PC-3 (cell line): ENCODE results near the gene CRYGS. TPM values are rescaled to one million over a fixed set of nuclear protein-coding genes. Genes with fewer than 3 reads are reported as not detected.

ENCODE experiments used
- ATAC-seq: fragments of 200-7000 bp; cut with Tn5 transposase; 2 replicates; pipeline ENCODE4 v1.9.1; 2020; ENCODE audit warnings: mild to moderate bottlenecking, moderate library complexity
- BruUV-seq: library from RNA; stranded (reverse); fragments of 400-500 nt; replicated peaks from 2 replicates; lab custom pipeline; 2021; lab: Mats Ljungman, UMichigan
- CTCF ChIA-PET: fragments of 300-600 bp; sonication (Branson Sonifier 250); formaldehyde crosslinking; loops from one replicate; lab custom pipeline; 2022; ENCODE audit warnings: antibody characterized with exemption; lab: Charles Lee
- POLR2A ChIA-PET: fragments of 300-600 bp; sonication (Branson Sonifier 250); formaldehyde crosslinking; loops from one replicate; lab custom pipeline; 2022; ENCODE audit warnings: antibody characterized with exemption; ENCODE audit not compliant: unreplicated experiment; lab: Charles Lee
- DNase-seq: peaks from one replicate; pipeline ENCODE4 v3.0.0-alpha.2; 2015
- H2AFZ ChIP-seq: fragments of 300-600 bp; sonication (generic); 2 replicates; pipeline ENCODE4 v1.6.0; 2016; ENCODE audit warnings: antibody characterized with exemption, low read length
- H3F3A ChIP-seq: fragments of 300-600 bp; sonication (generic); one replicate; pipeline ENCODE4 v1.6.0; 2017; ENCODE audit warnings: antibody characterized with exemption, low read length, control low read depth, mild to moderate bottlenecking; ENCODE audit not compliant: unreplicated experiment
- H3K27ac ChIP-seq: fragments of 300-600 bp; sonication (generic); 2 replicates; pipeline ENCODE4 v1.5.1; 2016; ENCODE audit warnings: mild to moderate bottlenecking, low read length
- H3K27me3 ChIP-seq: fragments of 300-600 bp; sonication (generic); 2 replicates; pipeline ENCODE4 v1.6.1; 2016; ENCODE audit warnings: low read length, mixed read lengths
- H3K36me3 ChIP-seq: fragments of 300-600 bp; sonication (generic); 2 replicates; pipeline ENCODE4 v1.6.1; 2016; ENCODE audit warnings: low read depth, mixed run types, low read length, mixed read lengths
- H3K4me1 ChIP-seq: fragments of 300-600 bp; sonication (generic); 2 replicates; pipeline ENCODE4 v1.5.1; 2016; ENCODE audit warnings: low read length; ENCODE audit not compliant: insufficient read depth
- H3K4me2 ChIP-seq: fragments of 300-600 bp; sonication (generic); 2 replicates; pipeline ENCODE4 v1.6.0; 2016; ENCODE audit warnings: low read length
- H3K4me3 ChIP-seq: fragments of 300-600 bp; sonication (generic); 2 replicates; pipeline ENCODE4 v1.5.1; 2016; ENCODE audit warnings: mild to moderate bottlenecking, low read length, mixed read lengths
- H3K79me2 ChIP-seq: fragments of 300-600 bp; sonication (generic); 2 replicates; pipeline ENCODE4 v1.6.1; 2017; ENCODE audit warnings: low read length, mixed read lengths
- H3K9ac ChIP-seq: fragments of 300-600 bp; sonication (generic); 2 replicates; pipeline ENCODE4 v1.6.0; 2016; ENCODE audit warnings: mild to moderate bottlenecking, low read length
- H3K9me2 ChIP-seq: fragments of 300-600 bp; sonication (generic); replicated peaks from 2 replicates; pipeline ENCODE4 v1.6.1; 2016; ENCODE audit warnings: mixed run types, low read length, mixed read lengths
- H3K9me3 ChIP-seq: fragments of 300-600 bp; sonication (generic); 2 replicates; pipeline ENCODE4 v1.6.1; 2016; ENCODE audit warnings: low read length, mixed read lengths
- H4K20me1 ChIP-seq: fragments of 300-600 bp; sonication (generic); 2 replicates; pipeline ENCODE4 v1.6.1; 2016; ENCODE audit warnings: low read length, mixed read lengths
- CTCF ChIP-seq: fragments of 300-600 bp; sonication (generic); conservative IDR thresholded peaks from 2 replicates; pipeline ENCODE4 v1.5.1; 2017; ENCODE audit warnings: antibody characterized with exemption, low read depth, mild to moderate bottlenecking, low read length
- EZH2 ChIP-seq: fragments of 300-600 bp; sonication (generic); IDR thresholded peaks from one replicate; pipeline ENCODE4 v1.6.1; 2017; ENCODE audit warnings: antibody characterized with exemption, mild to moderate bottlenecking, low read length; ENCODE audit not compliant: unreplicated experiment
- EZH2phosphoT487 ChIP-seq: fragments of 300-600 bp; sonication (generic); IDR thresholded peaks from 2 replicates; pipeline ENCODE4 v1.6.1; 2018; ENCODE audit warnings: mild to moderate bottlenecking, antibody characterized with exemption, low read length, borderline replicate concordance
- intact Hi-C: fragments of 100-400 bp; cut with micrococcal nuclease; formaldehyde crosslinking; loops from 2 replicates; pipeline ENCODE4 v1.9.0; 2023
- total RNA-seq: library from RNA; depleted of rRNA; stranded (reverse); fragments of >200 nt; gene quantifications from 2 replicates; pipeline ENCODE4 v1.2.3, GENCODE V29; 2014

The CRYGS gene
- total RNA-seq, 1 experiment from 2014 or later: 3.4 TPM

GRCh38 chr3:186590580-186591295 is 46.6 kb upstream of the CRYGS start:
- DNase-seq (no peak), ATAC-seq (no peak)
- intact Hi-C loops: no loop called here
- Histone ChIP-seq H3K9me2 (no peaks in the 10 kb centered on the region), H3K4me2 (no peak overlapping the region), H4K20me1 (no peaks in the 10 kb centered on the region), H2AFZ (no peak overlapping the region), H3K4me3 (no peak overlapping the region), H3K27ac (no peak overlapping the region), H3K27me3 (no peaks in the 10 kb centered on the region), H3K36me3 (peaks cover 5% of the 10 kb centered on the region), H3K9ac (no peak overlapping the region), H3K79me2 (no peaks in the 10 kb centered on the region), H3K4me1 (peaks cover 24% of the 10 kb centered on the region), H3F3A (no peaks in the 10 kb centered on the region), H3K9me3 (no peaks in the 10 kb centered on the region)
- TF ChIP-seq EZH2phosphoT487 (no peak), EZH2 (no peak), CTCF (no peak)
- ChIA-PET CTCF (interaction anchor here (0.7 kb wide), 1 partner anchor 13 kb away, joined by 12 read pairs; no protein-coding TSS in a partner anchor), POLR2A (no interaction called here)
- no TSS peak for BruUV-seq

GRCh38 chr3:186589856-186590579 is 45.8 kb upstream of the CRYGS start:
- peaks cover 12% of the 10 kb centered on the region for H3K36me3 ChIP-seq
- H3K4me2 ChIP-seq: no peak overlapping the region
- H3K4me3 ChIP-seq: no peak overlapping the region
- H3K27me3 ChIP-seq: no peaks in the 10 kb centered on the region
- no peaks in the 10 kb centered on the region for H3F3A ChIP-seq
- CTCF ChIA-PET: interaction anchor here (0.6 to 0.7 kb wide), 3 partner anchors 9 to 1324 kb away, joined by 4 to 12 read pairs (median 8); no protein-coding TSS in a partner anchor
- H3K9me2 ChIP-seq: no peaks in the 10 kb centered on the region
- BruUV-seq: no TSS peak
- peaks cover 24% of the 10 kb centered on the region for H3K4me1 ChIP-seq
- H3K9me3 ChIP-seq: no peaks in the 10 kb centered on the region
- ATAC-seq (peak; percentile 30), DNase-seq (peak; percentile 51)
- H3K27ac ChIP-seq: no peak overlapping the region
- intact Hi-C loops: no loop called here
- POLR2A ChIA-PET: interaction anchor here (1.1 kb wide), 1 partner anchor 20 kb away, joined by 12 read pairs; the partner anchor contains the start of gene DNAJB11
- H3K79me2 ChIP-seq: no peaks in the 10 kb centered on the region
- TF ChIP-seq CTCF: no peak
- no peaks in the 10 kb centered on the region for H4K20me1 ChIP-seq
- no peak overlapping the region for H2AFZ ChIP-seq
- H3K9ac ChIP-seq: no peak overlapping the region
